Measurements from ENCODE around the gene EZR. TPM values are rescaled to one million over a fixed set of nuclear protein-coding genes. Genes with fewer than 3 reads are reported as not detected.

Gene EZR
- total and polyA plus RNA-seq, 9 of the 15 experiments (the other 6 are each of a cell fraction or from before 2014, with no cell fraction given) = 36.5 to 162 (median 104) TPM

GRCh38 chr6:158804207-158804606 lies 15.0 kb downstream of the EZR start (continued):
- TF ChIP-seq RREB1 (CRISPR knock-in tag; IDR thresholded peaks at IDR 0.05) = no peak
- no peak for TF ChIP-seq HDAC1 (IDR thresholded peaks at IDR 0.05)
- TF ChIP-seq TFAM (CRISPR knock-in tag; conservative IDR thresholded peaks at IDR 0.05) = no peak
- TF ChIP-seq ZNF175 (CRISPR knock-in tag; IDR thresholded peaks at IDR 0.05; ENCODE audit: low read depth) = no peak
- TF ChIP-seq FOXK1 (CRISPR knock-in tag; IDR thresholded peaks at IDR 0.05; ENCODE audit: borderline replicate concordance) = no peak
- no peak for TF ChIP-seq THRA (IDR thresholded peaks at IDR 0.05)
- TF ChIP-seq HNRNPL (IDR thresholded peaks at IDR 0.05; ENCODE audit: low read depth, low read length) = no peak
- TF ChIP-seq ZBTB11 (CRISPR knock-in tag; IDR thresholded peaks at IDR 0.05) = no peak
- TF ChIP-seq TAL1 (IDR thresholded peaks at IDR 0.05) = no peak
